Measurements from ENCODE around the gene ADGRG2. TPM values are rescaled to one million over a fixed set of nuclear protein-coding genes. Genes with fewer than 3 reads are reported as not detected.

Gene ADGRG2
- polyA plus RNA-seq, 1 experiment: 0.04 TPM

GRCh38 chrX:18994713-18995112 is 127.6 kb downstream of the ADGRG2 start:
- Histone ChIP-seq H3K9me3 (ENCODE audit: control insufficient read depth, insufficient read depth, low read length) (no peaks in the 10 kb centered on the region), H3K4me3 (ENCODE audit: low read depth, low read length) (no peak overlapping the region; the same call in 1 of the 2 replicates), H3K27ac (ENCODE audit: low read depth, low read length) (peak overlapping the region; percentile 53), H3K27me3 (ENCODE audit: control insufficient read depth, insufficient read depth, low read length) (no peaks in the 10 kb centered on the region)
- CTCF ChIA-PET: interaction anchor here (0.5 to 2.7 kb wide), 5 partner anchors 9 to 1031 kb away, joined by 3 to 13 read pairs (median 5); no protein-coding TSS in a partner anchor
- DNase-seq (ENCODE audit: low read depth, low spot score): peak; percentile 67
- no peak for TF ChIP-seq CTCF (IDR thresholded peaks at IDR 0.05; ENCODE audit: low read depth, low read length)
- POLR2A ChIA-PET: interaction anchor here (1.4 to 1.9 kb wide), 2 partner anchors 10 to 11 kb away, joined by 4 to 11 read pairs; partner anchors contain the start of gene PHKA2

DNA sequence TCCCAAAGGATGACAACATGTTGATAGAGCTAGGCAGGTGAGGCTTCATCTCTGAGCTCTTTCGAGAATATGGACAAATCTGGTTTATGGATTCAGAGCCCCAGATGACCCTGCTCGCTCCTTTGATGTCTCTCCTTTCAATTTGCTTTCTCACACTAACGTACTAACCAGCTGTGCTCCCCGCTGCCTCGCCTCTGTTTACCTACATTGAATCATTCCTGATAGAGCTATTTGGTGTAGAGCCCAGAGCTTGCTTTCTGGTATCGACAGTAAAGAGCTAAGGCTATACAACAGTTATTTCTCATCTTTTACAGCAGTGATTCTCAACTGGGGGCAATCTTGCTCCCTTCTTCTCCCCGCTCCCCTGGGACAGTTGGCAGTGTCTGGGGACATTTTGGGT is 129.4 kb downstream of the ADGRG2 start:
- H3K27me3 ChIP-seq (ENCODE audit: control insufficient read depth, insufficient read depth, low read length): no peaks in the 10 kb centered on the region
- H3K9me3 ChIP-seq (ENCODE audit: control insufficient read depth, insufficient read depth, low read length): no peaks in the 10 kb centered on the region
- no peak for TF ChIP-seq CTCF (IDR thresholded peaks at IDR 0.05; ENCODE audit: low read depth, low read length)
- no peak overlapping the region for H3K27ac ChIP-seq (ENCODE audit: low read depth, low read length)
- ChIA-PET POLR2A (interaction anchor here (0.5 kb wide), 1 partner anchor 30 kb away, joined by 3 read pairs; no protein-coding TSS in a partner anchor), CTCF (interaction anchor here (0.7 kb wide), 1 partner anchor 53 kb away, joined by 7 read pairs; no protein-coding TSS in a partner anchor)
- no peak for DNase-seq (ENCODE audit: low read depth, low spot score)
- H3K4me3 ChIP-seq (ENCODE audit: low read depth, low read length): no peak overlapping the region

DNA sequence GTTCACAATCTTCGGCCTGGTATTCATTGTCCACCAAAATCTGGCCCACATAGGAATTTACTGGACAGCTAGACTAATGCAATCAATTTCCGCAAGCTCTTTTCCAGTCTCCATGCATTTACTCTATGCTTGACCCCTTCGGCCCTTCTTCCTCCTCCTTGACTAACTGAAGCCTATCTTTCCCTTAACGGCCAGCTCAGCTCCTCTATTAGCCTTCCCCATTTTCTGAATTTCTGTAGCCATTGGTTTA is 137.2 kb downstream of the ADGRG2 start:
- ChIA-PET CTCF (interaction anchor here (0.7 to 2.1 kb wide), 6 partner anchors 9 to 348 kb away, joined by 3 to 13 read pairs (median 4); no protein-coding TSS in a partner anchor), POLR2A (interaction anchor here (1.0 kb wide), 1 partner anchor 10 kb away, joined by 4 read pairs; no protein-coding TSS in a partner anchor)
- TF ChIP-seq CTCF (IDR thresholded peaks at IDR 0.05; ENCODE audit: low read depth, low read length): no peak
- peak overlapping the region; percentile 68 for H3K4me3 ChIP-seq (ENCODE audit: low read depth, low read length)
- H3K27ac ChIP-seq (ENCODE audit: low read depth, low read length): peak overlapping the region; percentile 68
- H3K27me3 ChIP-seq (ENCODE audit: control insufficient read depth, insufficient read depth, low read length): no peaks in the 10 kb centered on the region
- DNase-seq (ENCODE audit: low read depth, low spot score): no peak
- no peaks in the 10 kb centered on the region for H3K9me3 ChIP-seq (ENCODE audit: control insufficient read depth, insufficient read depth, low read length)

- ChIA-PET POLR2A (interaction anchor here (0.6 to 1.8 kb wide), 3 partner anchors 10 to 282 kb away, joined by 3 to 11 read pairs (median 4); no protein-coding TSS in a partner anchor), CTCF (interaction anchor here (0.7 to 2.1 kb wide), 6 partner anchors 10 to 349 kb away, joined by 3 to 13 read pairs (median 4); no protein-coding TSS in a partner anchor)
- no peak for DNase-seq (ENCODE audit: low read depth, low spot score)
- Histone ChIP-seq H3K9me3 (ENCODE audit: control insufficient read depth, insufficient read depth, low read length) (no peaks in the 10 kb centered on the region), H3K4me3 (ENCODE audit: low read depth, low read length) (peak overlapping the region; percentile 68), H3K27me3 (ENCODE audit: control insufficient read depth, insufficient read depth, low read length) (no peaks in the 10 kb centered on the region), H3K27ac (ENCODE audit: low read depth, low read length) (peak overlapping the region; percentile 68)
- TF ChIP-seq CTCF (IDR thresholded peaks at IDR 0.05; ENCODE audit: low read depth, low read length): peak; percentile 54
These were observed 137.7 kb downstream of the ADGRG2 start for GRCh38 chrX:18984381-18985185.
